GM18520 (cell line): ENCODE data around the gene MYL6.
"Not testable (repeated sequence)": the region's sequence is repeated elsewhere in the genome, so short reads cannot be mapped to it uniquely, and the experiment has no call there.

Source experiments
- ATAC-seq: cut with Tn5 transposase; IDR thresholded peaks from one replicate; pipeline ENCODE4 v1.9.1; 2021; ENCODE audit not compliant: unreplicated experiment

Gene MYL6

GRCh38 chr12:56156464-56157200, 1.5 kb upstream of the MYL6 start:
- ATAC-seq, result not testable (repeated sequence)

GRCh38 chr12:56157201-56158028, 744 bp upstream of the MYL6 start:
- peak; percentile 14 for ATAC-seq

GRCh38 chr12:56158926-56159461, 835 bp downstream of the MYL6 start:
- ATAC-seq, result no peak

- ATAC-seq, result no peak
These were observed 1.5 kb downstream of the MYL6 start for GRCh38 chr12:56159482-56160192.

GRCh38 chr12:56160193-56160763, 2.1 kb downstream of the MYL6 start:
- no peak for ATAC-seq

GRCh38 chr12:56160894-56161689, 2.9 kb downstream of the MYL6 start:
- no peak for ATAC-seq

- no peak for ATAC-seq
These were observed 3.7 kb downstream of the MYL6 start for GRCh38 chr12:56161690-56162351.

GRCh38 chr12:56162468-56163290, 4.5 kb downstream of the MYL6 start:
- ATAC-seq, result no peak

- ATAC-seq, result no peak
These were observed 5.6 kb downstream of the MYL6 start for GRCh38 chr12:56163533-56164344.

GRCh38 chr12:56164345-56164729, 6.2 kb downstream of the MYL6 start:
- no peak for ATAC-seq

- ATAC-seq, result no peak
These were observed 7.2 kb downstream of the MYL6 start for GRCh38 chr12:56165369-56165768.

GRCh38 chr12:56169229-56169759, 11.1 kb downstream of the MYL6 start:
- no peak for ATAC-seq

GRCh38 chr12:56172839-56173238, 14.7 kb downstream of the MYL6 start:
- no peak for ATAC-seq

GRCh38 chr12:56178347-56178746, 20.2 kb downstream of the MYL6 start:
- no peak for ATAC-seq

GRCh38 chr12:56186957-56187356, 28.8 kb downstream of the MYL6 start:
- ATAC-seq, result no peak

GRCh38 chr12:56188131-56188777, 30.1 kb downstream of the MYL6 start:
- no peak for ATAC-seq

GRCh38 chr12:56188778-56189098, 30.6 kb downstream of the MYL6 start:
- no peak for ATAC-seq
